HEK293T (cell line): ENCODE data around the gene ALK.

Experiments used
- ARNT ChIP-seq: fragments of 450-650 bp; IDR thresholded peaks from 2 replicates; pipeline ENCODE4 v1.6.1; 2017; ENCODE audit warnings: mild to moderate bottlenecking
- BHLHE40 ChIP-seq: fragments of 450-650 bp; IDR thresholded peaks from 2 replicates; pipeline ENCODE4 v1.6.1; 2016; ENCODE audit warnings: mild to moderate bottlenecking, moderate library complexity, borderline replicate concordance
- CTBP1 ChIP-seq: fragments of 450-650 bp; IDR thresholded peaks from 2 replicates; pipeline ENCODE4 v1.6.1; 2016; ENCODE audit warnings: borderline replicate concordance
- ELF4 ChIP-seq: fragments of 450-650 bp; IDR thresholded peaks from 2 replicates; pipeline ENCODE4 v1.6.1; 2017; ENCODE audit warnings: antibody characterized with exemption
- FOXA1 ChIP-seq: fragments of 450-650 bp; IDR thresholded peaks from 2 replicates; pipeline ENCODE4 v1.6.1; 2016; ENCODE audit warnings: mild to moderate bottlenecking
- FOXK2 ChIP-seq: fragments of 450-650 bp; IDR thresholded peaks from 2 replicates; pipeline ENCODE4 v1.6.1; 2016; ENCODE audit warnings: mild to moderate bottlenecking
- FOXM1 ChIP-seq: fragments of 450-650 bp; IDR thresholded peaks from 2 replicates; pipeline ENCODE4 v1.6.1; 2017; ENCODE audit warnings: mild to moderate bottlenecking, borderline replicate concordance
- HDGF ChIP-seq: fragments of 450-650 bp; IDR thresholded peaks from 2 replicates; pipeline ENCODE4 v1.6.1; 2017; ENCODE audit warnings: antibody characterized with exemption, borderline replicate concordance
- LEF1 ChIP-seq: fragments of 450-650 bp; IDR thresholded peaks from 2 replicates; pipeline ENCODE4 v1.6.1; 2017; ENCODE audit warnings: mild to moderate bottlenecking, borderline replicate concordance
- NFRKB ChIP-seq: fragments of 450-650 bp; IDR thresholded peaks from 2 replicates; pipeline ENCODE4 v1.6.1; 2016; ENCODE audit warnings: mild to moderate bottlenecking, moderate library complexity
- SP1 ChIP-seq: fragments of 450-650 bp; IDR thresholded peaks from 2 replicates; pipeline ENCODE4 v1.6.1; 2017
- SUZ12 ChIP-seq: fragments of 450-650 bp; IDR thresholded peaks from 2 replicates; pipeline ENCODE4 v1.6.1; 2016; ENCODE audit warnings: mild to moderate bottlenecking
- TARDBP ChIP-seq: fragments of 450-650 bp; IDR thresholded peaks from 2 replicates; pipeline ENCODE4 v1.6.1; 2016
- TF ChIP-seq, protein P1 (sequence below): fragments of 450-650 bp; IDR thresholded peaks from 2 replicates; pipeline ENCODE4 v1.6.1; 2016

DNA sequence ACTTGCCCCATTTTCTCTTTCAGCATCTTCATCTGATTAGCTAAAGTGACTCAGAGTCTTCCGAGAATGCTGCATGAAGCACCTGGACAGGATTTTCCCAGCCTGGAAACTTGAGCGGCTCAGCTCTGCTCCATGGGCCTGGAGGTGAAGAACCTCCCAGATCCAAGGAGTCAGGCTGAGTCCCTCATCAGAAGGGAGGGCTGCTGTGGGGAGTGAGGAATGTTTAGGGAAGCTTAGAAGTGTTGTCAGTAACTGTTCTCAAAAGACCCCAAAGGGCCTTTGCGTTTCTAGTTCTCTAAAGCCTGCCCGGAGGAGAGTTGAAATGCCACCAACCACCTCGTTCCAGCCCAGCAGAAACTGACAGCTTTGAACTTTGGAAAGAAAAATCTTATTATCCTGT, 649.1 kb downstream of the ALK start:
- TF ChIP-seq FOXK2 (no peak), FOXM1 (no peak), TARDBP (no peak), LEF1 (no peak), SUZ12 (no peak), ELF4 (no peak), HDGF (no peak), ARNT (no peak), BHLHE40 (no peak), CTBP1 (no peak), NFRKB (no peak), FOXA1 (no peak), SP1 (no peak)
- TF ChIP-seq, protein P1, sequence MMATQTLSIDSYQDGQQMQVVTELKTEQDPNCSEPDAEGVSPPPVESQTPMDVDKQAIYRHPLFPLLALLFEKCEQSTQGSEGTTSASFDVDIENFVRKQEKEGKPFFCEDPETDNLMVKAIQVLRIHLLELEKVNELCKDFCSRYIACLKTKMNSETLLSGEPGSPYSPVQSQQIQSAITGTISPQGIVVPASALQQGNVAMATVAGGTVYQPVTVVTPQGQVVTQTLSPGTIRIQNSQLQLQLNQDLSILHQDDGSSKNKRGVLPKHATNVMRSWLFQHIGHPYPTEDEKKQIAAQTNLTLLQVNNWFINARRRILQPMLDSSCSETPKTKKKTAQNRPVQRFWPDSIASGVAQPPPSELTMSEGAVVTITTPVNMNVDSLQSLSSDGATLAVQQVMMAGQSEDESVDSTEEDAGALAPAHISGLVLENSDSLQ: no peak
